Neural progenitor cell (in vitro differentiated cells): ENCODE data around the gene AP1S1.

Experiments used
- EZH2 ChIP-seq: fragments of 200-600 bp; sonication (generic); IDR thresholded peaks from 2 replicates; pipeline ENCODE4 v1.6.1; 2017; ENCODE audit warnings: antibody characterized with exemption, mild to moderate bottlenecking, moderate library complexity
- EZH2phosphoT487 ChIP-seq: fragments of 200-600 bp; sonication (generic); IDR thresholded peaks from 2 replicates; pipeline ENCODE4 v1.6.1; 2017; ENCODE audit warnings: antibody characterized with exemption
- TF ChIP-seq, protein P1 (sequence below): fragments of 200-600 bp; sonication (generic); IDR thresholded peaks from 2 replicates; pipeline ENCODE4 v1.5.1; 2017; ENCODE audit warnings: antibody characterized with exemption, mild to moderate bottlenecking

DNA sequence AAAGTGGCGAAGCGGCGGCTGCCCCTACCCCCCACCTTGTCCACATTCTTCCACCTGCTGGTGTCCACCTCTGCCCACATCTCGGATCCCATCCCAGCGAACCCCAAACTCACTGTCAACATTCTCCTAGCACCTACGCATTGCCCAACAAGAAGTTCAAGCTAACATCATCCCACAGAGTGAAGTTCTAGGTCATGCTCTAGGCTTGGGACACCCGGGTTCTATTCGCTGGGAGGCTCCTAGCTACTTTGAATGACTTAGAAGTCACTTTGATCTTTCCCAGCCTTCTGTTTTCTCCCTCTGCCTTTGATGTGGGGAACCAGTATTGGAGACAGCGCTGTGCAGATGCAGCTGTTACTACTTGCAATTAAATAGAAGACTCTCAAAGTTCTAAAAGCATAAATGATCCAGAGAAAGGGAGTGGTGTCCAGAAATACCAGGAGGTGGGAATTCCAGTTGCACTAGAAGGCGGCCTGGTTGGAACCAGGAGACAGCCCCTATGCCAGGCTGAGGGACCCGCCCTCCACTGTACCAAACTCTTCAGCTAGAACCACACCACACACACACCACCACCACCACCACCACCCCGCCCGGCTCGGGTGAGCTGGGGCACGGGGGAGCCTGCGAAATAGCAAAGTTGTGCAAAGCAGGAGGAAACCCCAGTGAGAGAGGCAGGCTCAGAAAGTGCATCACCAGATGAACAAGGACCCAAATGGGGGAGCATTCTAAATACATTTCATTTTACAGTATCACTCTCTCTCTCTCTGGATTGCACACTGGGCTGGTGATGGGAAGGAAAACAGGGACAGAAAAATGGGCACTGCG lies 16.6 kb downstream of the AP1S1 start:
- TF ChIP-seq, protein P1, sequence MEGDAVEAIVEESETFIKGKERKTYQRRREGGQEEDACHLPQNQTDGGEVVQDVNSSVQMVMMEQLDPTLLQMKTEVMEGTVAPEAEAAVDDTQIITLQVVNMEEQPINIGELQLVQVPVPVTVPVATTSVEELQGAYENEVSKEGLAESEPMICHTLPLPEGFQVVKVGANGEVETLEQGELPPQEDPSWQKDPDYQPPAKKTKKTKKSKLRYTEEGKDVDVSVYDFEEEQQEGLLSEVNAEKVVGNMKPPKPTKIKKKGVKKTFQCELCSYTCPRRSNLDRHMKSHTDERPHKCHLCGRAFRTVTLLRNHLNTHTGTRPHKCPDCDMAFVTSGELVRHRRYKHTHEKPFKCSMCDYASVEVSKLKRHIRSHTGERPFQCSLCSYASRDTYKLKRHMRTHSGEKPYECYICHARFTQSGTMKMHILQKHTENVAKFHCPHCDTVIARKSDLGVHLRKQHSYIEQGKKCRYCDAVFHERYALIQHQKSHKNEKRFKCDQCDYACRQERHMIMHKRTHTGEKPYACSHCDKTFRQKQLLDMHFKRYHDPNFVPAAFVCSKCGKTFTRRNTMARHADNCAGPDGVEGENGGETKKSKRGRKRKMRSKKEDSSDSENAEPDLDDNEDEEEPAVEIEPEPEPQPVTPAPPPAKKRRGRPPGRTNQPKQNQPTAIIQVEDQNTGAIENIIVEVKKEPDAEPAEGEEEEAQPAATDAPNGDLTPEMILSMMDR: no peak
- TF ChIP-seq EZH2: peak; percentile 60
- TF ChIP-seq EZH2phosphoT487: peak; percentile 64
